ENCODE data around the gene CCDC148.

GRCh38 chr2:158138255-158138654 is 318.3 kb downstream of the CCDC148 start:
- TF ChIP-seq POLR2A (IDR thresholded peaks at IDR 0.05) (no peak), CTCF (IDR thresholded peaks at IDR 0.05) (no peak)

Data from Peyer's patch (tissue), 4 donors.